HFF-Myc (cell line): Measurements from ENCODE around the gene DYRK4.

Experiments
- DNase-seq: peaks from one replicate; pipeline ENCODE4 v3.0.0-alpha.2; 2011; ENCODE audit warnings: low read depth; ENCODE audit errors: extremely low read depth
- H3K4me3 ChIP-seq: replicated peaks from 2 replicates; pipeline ENCODE4 v1.5.1; 2011; ENCODE audit warnings: low read depth, mild to moderate bottlenecking, control low read depth, low read length
- TF ChIP-seq, protein P1 (sequence below): IDR thresholded peaks from 2 replicates; pipeline ENCODE4 v1.5.1; 2012; ENCODE audit warnings: mild to moderate bottlenecking, low read depth, low read length, control low read depth; ENCODE audit errors: missing control alignments

DYRK4 gene

DNA sequence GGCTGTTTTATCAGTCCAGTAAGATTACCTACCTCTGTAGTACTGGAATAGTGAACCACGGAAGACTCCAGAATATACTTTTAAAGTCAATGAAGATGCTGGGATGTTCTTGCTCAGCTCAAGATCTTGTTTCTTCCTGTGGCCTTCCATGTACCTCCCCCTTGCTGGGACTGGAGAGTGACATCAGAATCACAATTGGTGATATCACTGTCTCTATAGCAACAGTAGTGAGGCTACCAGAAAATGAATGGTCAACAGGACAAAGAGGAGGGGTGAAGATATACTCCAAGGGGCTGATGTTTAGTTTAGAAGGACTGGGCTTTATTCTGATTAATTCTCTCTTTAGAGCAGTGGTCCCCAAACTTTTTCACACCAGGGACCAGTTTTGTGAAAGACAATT is 83.0 kb downstream of the DYRK4 start:
- no peak for DNase-seq
- H3K4me3 ChIP-seq = no peak overlapping the region
- TF ChIP-seq, protein P1, sequence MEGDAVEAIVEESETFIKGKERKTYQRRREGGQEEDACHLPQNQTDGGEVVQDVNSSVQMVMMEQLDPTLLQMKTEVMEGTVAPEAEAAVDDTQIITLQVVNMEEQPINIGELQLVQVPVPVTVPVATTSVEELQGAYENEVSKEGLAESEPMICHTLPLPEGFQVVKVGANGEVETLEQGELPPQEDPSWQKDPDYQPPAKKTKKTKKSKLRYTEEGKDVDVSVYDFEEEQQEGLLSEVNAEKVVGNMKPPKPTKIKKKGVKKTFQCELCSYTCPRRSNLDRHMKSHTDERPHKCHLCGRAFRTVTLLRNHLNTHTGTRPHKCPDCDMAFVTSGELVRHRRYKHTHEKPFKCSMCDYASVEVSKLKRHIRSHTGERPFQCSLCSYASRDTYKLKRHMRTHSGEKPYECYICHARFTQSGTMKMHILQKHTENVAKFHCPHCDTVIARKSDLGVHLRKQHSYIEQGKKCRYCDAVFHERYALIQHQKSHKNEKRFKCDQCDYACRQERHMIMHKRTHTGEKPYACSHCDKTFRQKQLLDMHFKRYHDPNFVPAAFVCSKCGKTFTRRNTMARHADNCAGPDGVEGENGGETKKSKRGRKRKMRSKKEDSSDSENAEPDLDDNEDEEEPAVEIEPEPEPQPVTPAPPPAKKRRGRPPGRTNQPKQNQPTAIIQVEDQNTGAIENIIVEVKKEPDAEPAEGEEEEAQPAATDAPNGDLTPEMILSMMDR = no peak

DNA sequence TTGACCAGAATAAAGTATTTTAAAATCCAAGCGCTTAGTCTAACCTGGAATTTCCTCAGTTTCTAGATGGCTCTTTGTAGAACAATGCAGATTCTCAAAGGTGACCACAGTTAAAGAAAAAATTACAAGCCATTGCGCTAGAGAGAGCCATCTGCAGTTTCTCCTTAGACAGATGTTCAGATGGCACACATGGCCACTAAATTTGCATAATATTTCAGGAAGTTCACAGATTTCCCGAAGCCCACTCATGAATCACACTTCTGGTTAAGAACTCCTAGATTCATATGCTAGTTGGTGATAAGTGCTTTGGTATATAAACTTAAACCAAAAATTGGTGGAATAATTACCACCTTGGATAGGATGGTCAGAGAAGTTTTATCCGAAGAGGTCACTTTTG is 86.1 kb downstream of the DYRK4 start:
- DNase-seq = no peak
- TF ChIP-seq, protein P1 = no peak
- H3K4me3 ChIP-seq = peak overlapping the region; percentile 80

GRCh38 chr12:4648501-4649357 is 86.7 kb downstream of the DYRK4 start, which contains the start of the genes AKAP3 and NDUFA9:
Gene AKAP3 (minus strand): TSS chr12:4649051. CDS start chr12:4638196, 10,855 bp downstream.
Gene NDUFA9 (plus strand): TSS chr12:4649114. CDS start chr12:4649127, 13 bp downstream.
- peak within 1 kb of the TSS; percentile 80 for H3K4me3 ChIP-seq
- peak; percentile 56 for DNase-seq
- TF ChIP-seq, protein P1 = no peak

DNA sequence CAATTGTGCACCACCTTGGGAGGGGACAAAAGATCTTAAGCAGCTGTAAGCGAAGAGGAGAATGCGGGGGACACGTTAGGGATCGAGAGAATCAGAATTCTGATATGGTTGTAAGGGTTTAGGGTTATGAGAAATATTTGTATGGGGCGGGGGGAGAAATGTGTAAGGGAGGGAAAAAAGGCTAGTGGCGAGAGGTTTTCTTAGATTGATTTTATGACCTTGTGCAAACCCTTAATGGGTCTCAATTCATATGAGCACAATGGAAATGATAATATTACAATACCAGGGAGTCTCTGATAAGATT is 87.3 kb downstream of the DYRK4 start:
- peak overlapping the region; percentile 80 for H3K4me3 ChIP-seq
- no peak for DNase-seq
- TF ChIP-seq, protein P1 = no peak

DNA sequence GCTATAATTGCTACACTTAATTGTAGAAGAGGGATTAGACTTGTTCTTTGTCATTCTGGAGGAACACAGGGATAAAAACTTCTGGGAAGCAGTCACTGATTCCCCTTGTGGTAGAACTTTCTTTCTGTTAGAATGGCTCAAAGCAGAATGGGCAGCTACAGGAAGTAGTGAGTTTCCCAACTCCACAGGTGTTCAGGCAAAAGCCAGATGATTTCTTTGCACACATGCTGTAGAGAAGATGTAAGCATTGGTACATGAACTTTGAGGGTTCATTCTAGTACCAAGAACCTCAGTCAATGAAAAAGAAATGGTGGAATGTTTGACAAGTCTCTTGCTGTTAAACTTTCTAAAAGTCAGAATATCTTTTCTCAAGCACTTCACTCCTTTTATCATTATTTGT is 91.2 kb downstream of the DYRK4 start:
- H3K4me3 ChIP-seq = no peak overlapping the region
- TF ChIP-seq, protein P1 = no peak
- DNase-seq = no peak

DNA sequence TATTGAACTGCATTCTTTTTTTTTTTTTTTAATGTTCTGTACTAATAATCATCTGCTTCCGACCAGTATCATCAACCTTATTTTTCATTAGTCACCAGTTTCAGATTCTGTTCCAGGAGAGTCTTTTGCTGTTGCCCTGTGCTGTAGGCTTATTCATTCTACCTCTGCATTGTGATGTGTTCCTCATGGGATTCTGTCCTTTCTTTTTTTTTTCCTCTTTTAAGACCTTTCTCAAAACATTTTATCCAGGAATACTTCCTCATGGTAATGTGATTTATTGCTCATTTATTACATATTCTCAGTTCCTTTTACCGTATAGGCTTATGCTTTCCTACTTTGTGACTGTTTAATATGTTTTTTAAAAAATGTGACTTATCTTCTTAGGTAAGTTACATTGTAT is 91.7 kb downstream of the DYRK4 start:
- H3K4me3 ChIP-seq = no peak overlapping the region
- no peak for DNase-seq
- TF ChIP-seq, protein P1 = no peak
